T-helper 2 cell (primary cell): ENCODE data around the gene HYAL2.
A peak's percentile ranks its signal among the peaks of the same experiment; 100 is the strongest.

ENCODE experiments used
- DNase-seq, 5 experiments: peaks; one replicate each; pipeline versions ENCODE4 v3.0.0 to v3.0.0-alpha.2; 2012 to 2022

The HYAL2 gene

DNA sequence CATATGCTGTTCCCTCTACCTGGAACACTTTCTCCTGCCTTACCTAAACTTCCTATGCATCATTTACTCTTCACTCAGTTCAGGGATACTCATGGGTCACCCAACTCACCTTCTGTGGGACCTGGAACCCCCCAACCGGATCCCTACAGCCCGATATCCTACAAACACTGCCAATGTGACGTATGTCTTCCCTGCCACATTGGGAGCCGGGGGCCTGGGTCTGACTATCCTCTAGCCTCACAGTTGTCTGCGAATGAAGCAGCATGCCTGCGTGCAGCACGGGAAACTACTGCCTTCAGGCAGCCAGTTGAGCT lies 27.6 kb upstream of the HYAL2 start:
- DNase-seq: no peak

DNA sequence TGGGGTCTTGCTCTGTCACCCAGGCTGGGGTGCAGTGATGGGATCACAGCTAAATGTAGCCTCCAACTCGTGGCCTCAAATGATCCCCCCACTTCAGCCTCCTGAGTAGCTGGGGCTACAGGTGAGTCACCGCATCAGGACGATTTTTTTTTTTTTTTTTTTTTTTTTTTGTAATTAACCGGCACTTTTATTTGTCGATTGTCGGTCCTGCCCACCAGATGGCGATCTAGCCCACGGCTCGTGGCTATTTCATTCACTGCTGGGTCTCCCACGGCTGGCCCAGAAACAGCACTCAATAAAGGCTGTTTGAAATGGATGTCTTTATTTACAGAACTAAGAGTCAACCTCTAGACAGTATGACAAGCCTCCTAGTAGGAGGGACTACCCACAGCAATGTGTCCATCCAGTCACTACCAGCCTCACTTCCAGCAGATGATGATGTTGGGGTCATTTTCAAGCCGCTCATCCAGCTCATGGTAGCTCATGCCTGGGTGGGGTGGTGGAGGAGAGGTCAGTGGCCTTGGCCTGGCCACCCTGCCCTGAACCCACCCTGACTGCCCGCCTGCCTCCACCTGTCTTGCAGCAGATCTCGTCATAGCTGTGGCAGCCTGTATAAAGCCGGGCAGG lies 24.8 kb upstream of the HYAL2 start:
- peak; percentile 48 to 82 (median 64) for DNase-seq

DNA sequence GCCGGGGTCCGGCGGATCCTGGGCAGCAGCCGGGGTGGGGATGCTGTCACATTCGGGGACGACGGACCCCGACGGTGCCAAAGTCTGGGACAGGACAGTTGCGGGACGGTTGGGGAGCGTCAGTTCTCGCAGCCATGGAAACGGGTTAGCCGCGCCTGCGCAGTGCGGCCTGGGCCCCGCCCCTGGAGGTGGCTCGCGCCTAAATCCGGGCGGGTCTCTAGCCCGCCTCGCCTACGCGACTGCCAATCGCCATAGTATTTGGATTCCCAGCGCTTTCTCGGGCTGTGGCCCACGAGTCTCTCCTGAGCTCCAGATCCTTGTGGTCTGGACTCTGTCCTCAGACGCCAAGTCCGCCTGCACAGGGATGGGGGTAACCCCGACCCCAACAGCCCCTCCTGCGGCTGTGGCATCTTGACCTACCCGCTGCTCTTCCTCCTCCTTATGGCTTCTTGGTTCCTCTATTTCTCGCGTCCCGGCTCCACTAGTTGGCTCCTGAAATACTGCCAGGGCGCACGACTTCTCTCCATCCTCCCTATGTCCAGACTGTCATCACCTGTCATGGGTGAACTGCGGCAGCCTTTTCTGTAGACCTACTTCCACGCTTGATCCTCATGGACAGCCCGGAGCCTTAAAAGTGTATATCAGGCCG lies 23.2 kb upstream of the HYAL2 start, which contains the start of gene ZMYND10:
Gene ZMYND10 (minus strand): TSS at position 147 of the 649 bp plus-strand sequence. CDS start 153 bp downstream, outside the sequence.
- DNase-seq: peak; percentile 54 to 80 (median 64)

DNA sequence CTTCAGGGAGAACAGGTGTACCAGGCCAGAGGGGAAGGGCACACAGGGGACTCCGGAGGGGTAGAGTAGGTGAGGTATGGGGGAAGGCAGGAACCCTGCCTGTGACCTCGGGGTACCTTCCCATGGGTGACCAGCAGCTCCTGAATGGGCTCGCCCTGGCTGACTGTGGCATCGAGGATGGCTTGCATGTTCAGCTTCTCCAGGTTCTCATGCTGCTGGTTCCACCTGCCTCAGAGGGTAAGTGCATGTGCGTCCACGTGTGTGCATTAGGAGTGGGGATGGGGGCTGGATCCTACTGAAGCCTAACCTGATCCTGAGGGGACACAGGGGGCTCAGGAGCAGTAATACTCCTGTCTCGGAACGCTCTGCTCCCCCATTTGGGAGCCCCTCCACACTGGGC lies 22.5 kb upstream of the HYAL2 start:
- DNase-seq: no peak

- no peak for DNase-seq
Measured at GRCh38 chr3:50342813-50343633, 20.5 kb upstream of the HYAL2 start.

DNA sequence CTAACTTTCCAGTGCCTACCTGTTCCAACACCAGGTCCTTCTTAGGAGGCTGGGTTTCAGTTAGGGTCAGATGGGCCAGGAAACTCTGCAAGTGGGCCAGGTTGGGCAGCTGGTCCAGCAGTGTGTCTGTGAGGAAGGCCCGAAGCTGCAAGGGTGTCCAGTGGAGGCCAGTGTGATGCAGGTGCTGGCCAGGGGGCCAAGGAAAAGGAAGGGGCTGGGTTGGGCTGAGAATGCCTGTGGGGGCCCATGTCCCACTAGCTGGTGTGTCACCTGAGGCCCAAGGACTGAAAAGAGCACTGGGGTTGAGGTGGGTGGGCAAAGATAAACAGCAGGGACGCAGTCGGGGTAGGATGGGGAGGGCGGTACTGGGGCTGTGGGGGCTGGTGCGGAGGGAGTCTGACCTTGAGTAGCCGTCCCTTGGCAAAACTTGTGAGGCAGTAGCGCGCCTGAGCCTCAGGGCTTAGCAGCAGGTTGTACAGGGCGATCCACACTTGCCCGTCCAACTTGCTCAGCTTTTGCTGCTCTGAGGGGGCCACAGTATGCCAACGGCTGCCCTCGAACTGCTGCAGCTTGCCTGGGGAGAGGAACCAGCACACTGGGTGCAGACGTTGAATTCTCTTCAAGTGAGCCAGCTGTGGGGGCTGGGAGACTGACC lies 19.6 kb upstream of the HYAL2 start:
- DNase-seq: no peak

GRCh38 chr3:50341537-50341936 lies 19.0 kb upstream of the HYAL2 start:
- peak in 2 of 5 experiments; percentile 27 to 46 for DNase-seq

DNA sequence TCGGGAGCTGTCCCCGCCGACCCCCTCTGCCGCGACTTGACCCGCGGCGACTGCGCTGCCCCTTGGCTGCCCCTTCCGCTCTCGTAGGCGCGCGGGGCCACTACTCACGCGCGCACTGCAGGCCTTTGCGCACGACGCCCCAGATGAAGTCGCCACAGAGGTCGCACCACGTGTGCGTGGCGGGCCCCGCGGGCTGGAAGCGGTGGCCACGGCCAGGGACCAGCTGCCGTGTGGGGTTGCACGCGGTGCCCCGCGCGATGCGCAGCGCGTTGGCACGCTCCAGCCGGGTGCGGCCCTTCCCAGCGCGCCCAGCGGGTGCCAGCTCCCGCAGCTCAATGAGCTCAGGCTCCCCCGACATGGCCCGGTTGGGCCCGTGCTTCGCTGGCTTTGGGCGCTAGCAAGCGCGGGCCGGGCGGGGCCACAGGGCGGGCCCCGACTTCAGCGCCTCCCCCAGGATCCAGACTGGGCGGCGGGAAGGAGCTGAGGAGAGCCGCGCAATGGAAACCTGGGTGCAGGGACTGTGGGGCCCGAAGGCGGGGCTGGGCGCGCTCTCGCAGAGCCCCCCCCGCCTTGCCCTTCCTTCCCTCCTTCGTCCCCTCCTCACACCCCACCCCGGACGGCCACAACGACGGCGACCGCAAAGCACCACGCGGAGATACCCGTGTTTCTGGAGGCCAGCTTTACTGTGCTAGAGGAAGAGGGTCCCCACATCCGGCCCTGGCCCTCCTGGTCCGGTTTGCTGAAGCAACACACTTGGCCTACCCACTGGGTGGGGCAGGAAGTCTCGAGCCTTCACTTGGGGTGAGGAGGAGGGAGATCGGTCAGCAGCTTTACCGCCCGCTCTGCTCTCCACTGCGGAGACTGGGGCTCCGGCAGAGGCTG lies 18.1 kb upstream of the HYAL2 start, which contains the start of gene RASSF1:
Gene RASSF1 (minus strand): TSS at position 389 of the 882 bp plus-strand sequence. CDS start 31 bp downstream, at position 358.
- DNase-seq: peak; percentile 42 to 88 (median 51)

DNA sequence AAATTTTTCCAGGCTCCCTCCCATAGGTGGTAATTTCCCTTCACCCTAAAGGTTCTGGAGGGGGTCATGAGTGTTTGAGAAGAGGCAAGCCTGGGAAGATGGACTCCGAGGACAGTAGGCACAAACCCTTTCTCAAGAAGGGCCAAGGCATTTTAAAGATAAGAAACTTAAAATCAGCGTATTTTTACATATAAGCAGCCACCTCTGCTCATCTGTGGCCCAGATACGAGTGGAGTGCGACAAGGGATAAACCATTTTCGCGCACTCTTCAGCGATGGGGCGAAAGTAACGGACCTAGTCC lies 17.6 kb upstream of the HYAL2 start:
- no peak for DNase-seq

GRCh38 chr3:50339485-50340146 lies 17.1 kb upstream of the HYAL2 start:
- DNase-seq: no peak

- no peak for DNase-seq
Measured at GRCh38 chr3:50338965-50339364, 16.4 kb upstream of the HYAL2 start.

DNA sequence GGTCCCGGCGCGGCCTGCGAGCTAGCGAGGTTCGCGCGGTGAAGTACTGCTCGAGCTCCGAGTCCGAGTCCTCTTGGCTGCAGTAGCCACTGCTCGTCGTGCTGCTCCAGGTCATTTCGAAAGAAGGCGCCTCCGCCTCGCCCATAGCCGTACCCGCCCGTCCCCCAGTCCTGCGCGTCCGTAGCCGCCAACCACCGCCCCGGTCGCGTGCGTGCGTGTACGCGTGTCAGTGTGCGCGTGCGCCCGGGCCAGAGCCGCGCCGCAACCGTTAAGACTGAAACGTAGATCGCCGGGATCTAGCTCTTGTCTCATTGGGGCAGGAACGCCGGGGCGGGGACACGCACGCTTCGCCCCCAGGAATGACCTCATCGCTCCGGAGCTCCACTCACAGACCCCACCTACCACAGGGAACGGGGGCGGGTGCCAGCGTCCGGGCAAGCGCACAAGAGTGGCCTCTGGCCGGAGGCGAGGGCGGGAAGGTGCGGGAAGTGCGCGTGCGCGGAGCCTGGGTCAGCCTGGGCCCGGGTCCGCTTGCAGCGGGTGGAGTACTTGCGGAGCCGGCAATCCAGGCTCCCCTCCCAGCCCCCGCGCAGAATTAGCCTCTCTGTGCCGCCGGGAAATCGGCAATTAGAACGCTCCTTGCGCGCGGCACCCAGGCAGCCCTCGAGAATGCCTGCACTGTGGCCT lies 14.8 kb upstream of the HYAL2 start:
- DNase-seq: peak; percentile 81 to 99 (median 93)

DNA sequence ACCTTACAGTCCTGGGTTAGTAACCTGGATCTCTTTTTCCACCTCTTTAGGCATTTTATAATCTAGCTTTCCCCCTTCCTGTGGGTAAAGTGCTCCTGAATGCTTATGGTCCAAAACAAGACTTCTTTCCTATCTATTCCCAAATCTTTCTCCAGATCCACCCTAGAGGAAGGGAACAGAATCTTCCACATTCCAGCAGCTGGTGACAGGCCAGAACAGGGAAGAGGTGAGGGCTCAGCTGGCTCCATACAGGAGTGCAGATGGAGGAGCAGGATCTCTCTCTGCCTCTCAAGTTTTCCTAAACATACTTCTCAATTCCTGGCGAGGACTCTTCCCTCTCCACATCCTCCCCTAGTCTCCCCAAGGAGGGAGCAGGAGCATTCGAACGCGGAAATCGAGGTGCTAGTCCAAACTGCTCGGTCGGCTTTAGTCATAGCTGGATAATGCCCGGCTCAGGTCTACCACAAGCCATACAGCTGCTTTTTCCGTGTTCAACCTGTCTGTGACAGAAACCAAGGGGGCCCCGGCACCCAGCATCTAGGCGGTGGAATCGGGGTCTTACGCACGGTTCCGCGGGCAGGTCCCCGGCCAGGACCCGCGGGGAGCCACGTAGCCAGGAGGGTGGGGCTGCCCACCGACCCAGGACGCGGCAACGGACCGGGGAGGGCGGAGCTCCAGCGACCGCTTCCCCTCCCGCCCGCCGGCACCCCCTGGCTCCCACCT lies 14.1 kb upstream of the HYAL2 start:
- DNase-seq: no peak

- DNase-seq: no peak
Measured at GRCh38 chr3:50334339-50335075, 12.0 kb upstream of the HYAL2 start.

GRCh38 chr3:50333744-50334328 lies 11.3 kb upstream of the HYAL2 start:
- DNase-seq: peak in 1 of 5 experiments; percentile 43

DNA sequence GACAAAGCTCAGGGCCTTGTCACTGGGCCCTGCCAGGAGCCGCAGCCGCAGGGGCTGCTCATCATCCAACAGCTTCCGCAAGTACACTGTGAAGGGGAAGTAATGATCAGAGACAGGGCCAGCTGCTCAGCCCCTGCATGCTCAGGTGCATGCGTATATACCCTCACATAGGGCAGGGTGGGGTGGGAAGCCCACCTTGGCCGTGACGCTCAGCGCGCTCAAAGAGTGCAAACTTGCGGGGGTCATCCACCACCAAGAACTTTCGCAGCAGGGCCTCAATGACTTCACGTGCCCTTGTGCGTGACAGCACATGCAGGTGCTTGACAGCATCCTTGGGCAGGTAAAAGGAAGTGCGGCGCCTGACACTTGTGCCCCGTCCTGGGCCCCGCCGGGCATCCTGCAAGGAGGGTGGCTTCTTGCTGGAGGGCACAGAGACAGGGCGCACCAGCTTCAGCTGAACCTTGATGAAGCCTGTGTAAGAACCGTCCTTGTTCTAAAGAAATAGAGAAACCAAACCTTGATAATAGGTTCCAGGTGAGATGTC lies 8.9 kb upstream of the HYAL2 start:
- DNase-seq: no peak

GRCh38 chr3:50330330-50330729 lies 7.8 kb upstream of the HYAL2 start:
- DNase-seq: no peak

GRCh38 chr3:50327943-50328691 lies 5.6 kb upstream of the HYAL2 start, which contains the start of gene TUSC2:
Gene TUSC2, minus strand, starts transcription at chr3:50328223. Its CDS starts 124 bp downstream, at chr3:50328099.
- DNase-seq: peak; percentile 88 to 96 (median 92)
